ENCODE results near the gene CRHR1.

CRHR1 gene

GRCh38 chr17:45758544-45758943 is 25.6 kb upstream of the CRHR1 start:
- no peak for DNase-seq (ENCODE audit: low spot score)

- no peak for DNase-seq (ENCODE audit: low spot score)
Observed at GRCh38 chr17:45759761-45760160, 24.4 kb upstream of the CRHR1 start.

GRCh38 chr17:45761957-45762565 is 22.1 kb upstream of the CRHR1 start:
- no peak for DNase-seq (ENCODE audit: low spot score)

GRCh38 chr17:45763182-45763581 is 20.9 kb upstream of the CRHR1 start:
- DNase-seq (ENCODE audit: low spot score), result no peak

- DNase-seq (ENCODE audit: low spot score), result no peak
Observed at GRCh38 chr17:45764479-45764878, 19.6 kb upstream of the CRHR1 start.

GRCh38 chr17:45768000-45768399 is 16.1 kb upstream of the CRHR1 start:
- no peak for DNase-seq (ENCODE audit: low spot score)

GRCh38 chr17:45770632-45771270 is 13.4 kb upstream of the CRHR1 start:
- DNase-seq (ENCODE audit: low spot score), result no peak

- DNase-seq (ENCODE audit: low spot score), result peak; percentile 62
Observed at GRCh38 chr17:45771271-45771959, 12.7 kb upstream of the CRHR1 start.

GRCh38 chr17:45775148-45775547 is 9.0 kb upstream of the CRHR1 start:
- DNase-seq (ENCODE audit: low spot score), result no peak

GRCh38 chr17:45775576-45776011 is 8.5 kb upstream of the CRHR1 start:
- peak; percentile 75 for DNase-seq (ENCODE audit: low spot score)

GRCh38 chr17:45776896-45777295 is 7.2 kb upstream of the CRHR1 start:
- no peak for DNase-seq (ENCODE audit: low spot score)

GRCh38 chr17:45777388-45777787 is 6.7 kb upstream of the CRHR1 start:
- no peak for DNase-seq (ENCODE audit: low spot score)

GRCh38 chr17:45780921-45781320 is 3.2 kb upstream of the CRHR1 start:
- DNase-seq (ENCODE audit: low spot score), result no peak

- DNase-seq (ENCODE audit: low spot score), result peak; percentile 98
Observed at GRCh38 chr17:45782889-45783592, 1.1 kb upstream of the CRHR1 start.

- DNase-seq (ENCODE audit: low spot score), result peak; percentile 95
Observed at GRCh38 chr17:45783593-45784292, 377 bp upstream of the CRHR1 start.

- peak; percentile 81 for DNase-seq (ENCODE audit: low spot score)
Observed at GRCh38 chr17:45784741-45785479, 790 bp downstream of the CRHR1 start.

- no peak for DNase-seq (ENCODE audit: low spot score)
Observed at GRCh38 chr17:45785480-45786193, 1.5 kb downstream of the CRHR1 start.

GRCh38 chr17:45786349-45786748 is 2.2 kb downstream of the CRHR1 start:
- no peak for DNase-seq (ENCODE audit: low spot score)

GRCh38 chr17:45787044-45787443 is 2.9 kb downstream of the CRHR1 start:
- DNase-seq (ENCODE audit: low spot score), result no peak

- no peak for DNase-seq (ENCODE audit: low spot score)
Observed at GRCh38 chr17:45787656-45788055, 3.5 kb downstream of the CRHR1 start.

- no peak for DNase-seq (ENCODE audit: low spot score)
Observed at GRCh38 chr17:45788057-45788456, 3.9 kb downstream of the CRHR1 start.
